A549 (cell line): ENCODE measurements around the gene ADCK2. TPM values are rescaled to one million over a fixed set of nuclear protein-coding genes. Genes with fewer than 3 reads are reported as not detected.

Source experiments
- ATAC-seq, 2 experiments: fragments of 200-7000 bp in 1 of 2; fragments of >200 bp in 1 of 2; cut with Nextera tagmentation in 1 of 2; cut with Tn5 transposase in 1 of 2; 3 replicates each; pipeline versions ENCODE4 v1.8.0 to v1.9.1; 2018 to 2020; ENCODE audit warnings: mild to moderate bottlenecking in 1 of 2, moderate library complexity in 1 of 2
- CTCF ChIA-PET: fragments of 300-600 bp; sonication (Branson Sonifier 250); formaldehyde crosslinking; extraction: SDS; loops from one replicate; lab custom pipeline; 2021; ENCODE audit warnings: antibody characterized with exemption, inconsistent platforms; lab: Yijun Ruan, JAX
- POLR2A ChIA-PET: fragments of 350-600 bp; formaldehyde crosslinking; extraction: SDS; loops from one replicate; lab custom pipeline; 2021; ENCODE audit warnings: antibody characterized with exemption, inconsistent platforms; lab: Yijun Ruan, JAX
- DNase-seq, 2 experiments: peaks; one replicate each; pipeline versions ENCODE4 v3.0.0 to v3.0.0-alpha.2; 2011 to 2016; ENCODE audit warnings: low read depth in 1 of 2, low spot score in 1 of 2
- FAIRE-seq: peaks from 2 replicates; lab custom pipeline; 2011; peaks lifted over from hg19 to GRCh38; lab: Jason Lieb, UNC
- H3K27ac ChIP-seq, 2 experiments: fragments of >200 bp; sonication (Bioruptor Twin); formaldehyde crosslinking; 3 replicates each; pipeline ENCODE4 v1.5.1; 2016 to 2017
- H3K4me1 ChIP-seq: fragments of >200 bp; sonication (Bioruptor Twin); formaldehyde crosslinking; 3 replicates; pipeline ENCODE4 v1.6.1; 2016
- H3K4me2 ChIP-seq: fragments of >200 bp; sonication (Bioruptor Twin); formaldehyde crosslinking; 3 replicates; pipeline ENCODE4 v1.6.1; 2016
- H3K4me3 ChIP-seq: fragments of >200 bp; sonication (Bioruptor Twin); formaldehyde crosslinking; 3 replicates; pipeline ENCODE4 v1.5.1; 2016
- H3K9me3 ChIP-seq: fragments of >200 bp; sonication (Bioruptor Twin); formaldehyde crosslinking; 3 replicates; pipeline ENCODE4 v1.6.1; 2016
- CEBPB ChIP-seq, 2 experiments: fragments of >200 bp in 1 of 2; sonication (Bioruptor Twin) in 1 of 2; formaldehyde crosslinking in 1 of 2; IDR thresholded peaks; 2 replicates each; pipeline ENCODE4 v1.6.1; 2012 to 2016
- EHMT2 ChIP-seq: fragments of 200-600 bp; sonication (generic); IDR thresholded peaks from 2 replicates; pipeline ENCODE4 v1.6.1; 2016; ENCODE audit warnings: antibody characterized with exemption, low read depth, mild to moderate bottlenecking, moderate library complexity
- FOSL2 ChIP-seq, 2 experiments: fragments of 450-650 bp in 1 of 2; fragments of >200 bp in 1 of 2; sonication (Bioruptor Twin) in 1 of 2; formaldehyde crosslinking; IDR thresholded peaks; 2 replicates each; pipeline versions ENCODE4 v1.5.0 to v1.6.1; 2016 to 2020; ENCODE audit warnings: mild to moderate bottlenecking in 1 of 2, moderate library complexity in 1 of 2
- HOXB13 ChIP-seq: fragments of 250-450 bp; sonication (Bioruptor Pico); IDR thresholded peaks from 2 replicates; pipeline ENCODE4 v1.5.0; 2020; ENCODE audit warnings: low read depth, mild to moderate bottlenecking, moderate library complexity
- HOXB5 ChIP-seq: fragments of 250-450 bp; sonication (Bioruptor Pico); IDR thresholded peaks from 2 replicates; pipeline ENCODE4 v1.5.0; 2020; ENCODE audit warnings: mild to moderate bottlenecking, moderate library complexity
- JUN ChIP-seq, 2 experiments: fragments of >200 bp; sonication (Bioruptor Twin); formaldehyde crosslinking; IDR thresholded peaks; 2 replicates in 1 of 2; 3 replicates in 1 of 2; pipeline ENCODE4 v1.6.1; 2016 to 2017
- MAZ ChIP-seq: fragments of 150-350 bp; IDR thresholded peaks from 2 replicates; pipeline ENCODE4 v1.6.1; 2014; ENCODE audit warnings: antibody characterized with exemption, low read depth, low read length, borderline replicate concordance
- MYC ChIP-seq: IDR thresholded peaks from 2 replicates; pipeline ENCODE4 v1.6.1; 2012; ENCODE audit warnings: mild to moderate bottlenecking, inconsistent platforms, low read length, improper control_type of control experiment, borderline replicate concordance
- NPAS2 ChIP-seq: fragments of 250-450 bp; sonication (Bioruptor Pico); IDR thresholded peaks from 2 replicates; pipeline ENCODE4 v1.8.0; 2022; ENCODE audit warnings: mild to moderate bottlenecking, moderate library complexity, borderline replicate concordance
- POLR2AphosphoS2 ChIP-seq: conservative IDR thresholded peaks from 2 replicates; pipeline ENCODE4 v1.6.1; 2012; ENCODE audit warnings: low read length, improper control_type of control experiment, inconsistent platforms
- RAD21 ChIP-seq, 2 experiments: fragments of >200 bp in 1 of 2; sonication (Bioruptor Twin) in 1 of 2; formaldehyde crosslinking in 1 of 2; IDR thresholded peaks in 1 of 2; conservative IDR thresholded peaks in 1 of 2; 2 replicates in 1 of 2; 3 replicates in 1 of 2; pipeline ENCODE4 v1.6.1; 2012 to 2018; ENCODE audit warnings: inconsistent platforms in 1 of 2
- RFX5 ChIP-seq: fragments of 450-650 bp; IDR thresholded peaks from 2 replicates; pipeline ENCODE4 v1.7.1; 2014; ENCODE audit warnings: antibody characterized with exemption, mild to moderate bottlenecking, moderate library complexity
- SREBF2 ChIP-seq: fragments of 450-650 bp; IDR thresholded peaks from 2 replicates; pipeline ENCODE4 v1.6.1; 2014; ENCODE audit warnings: mild to moderate bottlenecking, moderate library complexity
- TFCP2L1 ChIP-seq: fragments of 250-450 bp; sonication (Bioruptor Pico); IDR thresholded peaks from 2 replicates; pipeline ENCODE4 v1.5.0; 2021; ENCODE audit warnings: mild to moderate bottlenecking
- TP53 ChIP-seq: fragments of 250-450 bp; sonication (Bioruptor Pico); IDR thresholded peaks from 2 replicates; pipeline ENCODE4 v1.5.0; 2021; ENCODE audit warnings: mild to moderate bottlenecking, moderate library complexity
- ZC3H11A ChIP-seq: fragments of 450-650 bp; IDR thresholded peaks from 2 replicates; pipeline ENCODE4 v1.6.1; 2014; ENCODE audit warnings: antibody characterized with exemption, mild to moderate bottlenecking
- ZNF302 ChIP-seq: fragments of 250-450 bp; sonication (Bioruptor Pico); IDR thresholded peaks from 2 replicates; pipeline ENCODE4 v1.9.0; 2021; ENCODE audit warnings: inconsistent platforms, mild to moderate bottlenecking, moderate library complexity
- WGBS: methylation state at CpG from one replicate; pipeline ENCODE4 v1.1.6; 2017; ENCODE audit errors: missing lambda C conversion rate; 5-methylcytosine and 5-hydroxymethylcytosine counted together
- polyA plus RNA-seq, 4 experiments: library from polyadenylated mRNA; depleted of rRNA in 3 of 4; stranded (reverse); fragments of >200 nt; fragmentation: RNase III in 1 of 4; extraction: RNeasy Plus Mini Kit Qiagen cat#74134 plus additional on column Dnase treatment in 1 of 4; gene quantifications; 2 replicates in 3 of 4; 3 replicates in 1 of 4; pipeline ENCODE4 v1.2.3, GENCODE V29; 2011 to 2017
- TF ChIP-seq, protein P1 (sequence below): fragments of >200 bp; sonication (Bioruptor Twin); formaldehyde crosslinking; IDR thresholded peaks from 2 replicates; pipeline ENCODE4 v1.6.1; 2016
- TF ChIP-seq, protein P2 (sequence below): fragments of >200 bp; sonication (Bioruptor Twin); formaldehyde crosslinking; IDR thresholded peaks from 3 replicates; pipeline ENCODE4 v1.5.1; 2016
- TF ChIP-seq, protein P3 (sequence below): fragments of 250-450 bp; sonication (Bioruptor Pico); IDR thresholded peaks from 2 replicates; pipeline ENCODE4 v1.5.0; 2021; ENCODE audit warnings: mild to moderate bottlenecking, moderate library complexity, borderline replicate concordance
- TF ChIP-seq, protein P4 (sequence below): fragments of 450-650 bp; IDR thresholded peaks from 2 replicates; pipeline ENCODE4 v1.6.1; 2014; ENCODE audit warnings: antibody characterized with exemption

ADCK2 gene
- polyA plus RNA-seq, 2 of the 4 experiments (the other 2 are of a cell fraction): 13.1 to 13.9 TPM

DNA sequence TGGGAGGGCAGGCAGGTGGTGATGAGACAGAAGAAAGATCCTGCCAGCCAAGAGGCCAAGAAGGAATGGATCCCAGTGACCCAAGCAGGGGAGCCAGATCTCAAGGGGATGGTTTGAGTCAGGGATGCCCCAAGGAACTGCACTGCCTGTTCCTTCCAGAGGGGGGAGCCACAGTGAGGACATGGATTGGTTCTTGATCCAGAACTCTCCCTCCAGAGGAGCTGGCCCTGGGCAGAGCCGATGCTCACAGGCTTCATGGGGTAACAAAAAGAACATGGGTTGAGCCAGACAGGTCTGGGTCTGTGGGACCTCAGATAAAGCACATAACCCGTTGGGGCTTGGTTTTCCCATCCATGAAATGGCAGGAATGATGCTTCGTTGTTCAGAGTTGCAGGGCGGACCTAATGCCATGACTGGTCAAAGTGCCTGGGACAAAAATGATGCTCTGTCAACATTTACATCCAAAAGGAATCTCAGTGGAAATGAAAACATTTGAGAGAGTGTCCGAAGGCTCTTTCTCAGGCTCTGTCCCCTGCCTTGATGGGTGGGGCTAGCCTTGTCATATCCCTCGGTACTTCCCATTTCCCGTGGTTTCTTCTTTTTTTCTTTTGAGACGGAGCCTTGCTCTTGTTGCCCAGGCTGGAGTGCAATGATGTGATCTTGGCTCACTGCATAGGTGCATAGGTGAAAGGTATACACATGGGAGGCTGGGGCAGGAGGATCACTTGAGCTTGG is 27.4 kb upstream of the ADCK2 start:
- DNase-seq (peak in 1 of 2 experiments; percentile 31), FAIRE-seq (no peak), ATAC-seq (no peak)
- Histone ChIP-seq H3K9me3 (no peaks in the 10 kb centered on the region), H3K27ac (no peak overlapping the region), H3K4me3 (no peak overlapping the region), H3K4me1 (peaks cover 7% of the 10 kb centered on the region; the same call in 1 of the 3 replicates), H3K4me2 (no peak overlapping the region)
- CTCF ChIA-PET: interaction anchor here (1.9 to 14.5 kb wide), 5 partner anchors 8 to 170 kb away, joined by 4 to 493 read pairs (median 12); no protein-coding TSS in a partner anchor
- WGBS: 77% methylated on average over 8 of the region's 8 CpGs
- POLR2A ChIA-PET: no interaction called here
- TF ChIP-seq, protein P1, sequence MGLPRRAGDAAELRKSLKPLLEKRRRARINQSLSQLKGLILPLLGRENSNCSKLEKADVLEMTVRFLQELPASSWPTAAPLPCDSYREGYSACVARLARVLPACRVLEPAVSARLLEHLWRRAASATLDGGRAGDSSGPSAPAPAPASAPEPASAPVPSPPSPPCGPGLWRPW: no peak
- TF ChIP-seq, protein P2, sequence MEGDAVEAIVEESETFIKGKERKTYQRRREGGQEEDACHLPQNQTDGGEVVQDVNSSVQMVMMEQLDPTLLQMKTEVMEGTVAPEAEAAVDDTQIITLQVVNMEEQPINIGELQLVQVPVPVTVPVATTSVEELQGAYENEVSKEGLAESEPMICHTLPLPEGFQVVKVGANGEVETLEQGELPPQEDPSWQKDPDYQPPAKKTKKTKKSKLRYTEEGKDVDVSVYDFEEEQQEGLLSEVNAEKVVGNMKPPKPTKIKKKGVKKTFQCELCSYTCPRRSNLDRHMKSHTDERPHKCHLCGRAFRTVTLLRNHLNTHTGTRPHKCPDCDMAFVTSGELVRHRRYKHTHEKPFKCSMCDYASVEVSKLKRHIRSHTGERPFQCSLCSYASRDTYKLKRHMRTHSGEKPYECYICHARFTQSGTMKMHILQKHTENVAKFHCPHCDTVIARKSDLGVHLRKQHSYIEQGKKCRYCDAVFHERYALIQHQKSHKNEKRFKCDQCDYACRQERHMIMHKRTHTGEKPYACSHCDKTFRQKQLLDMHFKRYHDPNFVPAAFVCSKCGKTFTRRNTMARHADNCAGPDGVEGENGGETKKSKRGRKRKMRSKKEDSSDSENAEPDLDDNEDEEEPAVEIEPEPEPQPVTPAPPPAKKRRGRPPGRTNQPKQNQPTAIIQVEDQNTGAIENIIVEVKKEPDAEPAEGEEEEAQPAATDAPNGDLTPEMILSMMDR: 0 out of 3 replicates have a peak, but pooled peaks have one; percentile 12

DNA sequence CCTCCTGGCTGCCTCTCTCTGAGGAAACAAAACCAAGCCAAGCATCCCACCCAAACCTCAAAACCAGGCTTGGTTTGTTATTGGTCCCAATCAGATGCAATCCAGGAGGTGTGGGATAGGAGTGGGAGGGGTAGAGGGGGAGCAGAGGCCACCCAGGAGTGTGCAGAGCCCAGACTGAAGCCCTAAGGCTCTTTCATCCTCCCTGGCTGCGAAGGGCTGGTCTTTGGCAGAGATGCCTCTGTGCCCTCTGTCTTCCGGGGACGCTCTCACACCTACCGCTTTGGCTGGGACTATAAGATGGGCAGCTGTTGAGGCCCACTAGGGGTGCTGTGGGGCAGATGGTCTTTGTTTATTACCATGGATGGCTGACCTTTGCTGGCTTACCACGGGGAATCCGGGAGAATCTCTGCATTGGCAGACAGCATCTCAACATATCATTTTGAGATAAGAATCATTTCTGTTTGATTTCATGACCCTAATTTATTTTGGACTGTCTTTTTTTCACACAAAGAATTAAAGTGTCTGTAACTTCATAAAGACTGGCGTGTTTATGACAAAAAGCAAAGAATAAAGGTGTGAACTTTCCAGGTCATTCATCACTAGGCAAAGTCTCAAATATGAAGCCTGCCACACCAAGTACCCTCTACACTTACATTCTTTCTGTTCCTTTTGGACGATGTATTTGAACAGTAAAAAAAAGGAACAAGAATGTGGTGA is 25.7 kb upstream of the ADCK2 start:
- CTCF ChIA-PET: interaction anchor here (0.6 to 14.5 kb wide), 19 partner anchors 9 to 195 kb away, joined by 3 to 493 read pairs (median 4); partner anchors contain the start of gene MKRN1
- ATAC-seq (peak; percentile 97 to 99), DNase-seq (peak; percentile 74 to 97), FAIRE-seq (no peak)
- 0 out of 3 replicates have a peak overlapping the region, but pooled peaks have one; percentile 3 for H3K4me2 ChIP-seq
- WGBS: 21% methylated on average over 8 of the region's 8 CpGs
- H3K9me3 ChIP-seq: no peaks in the 10 kb centered on the region
- H3K27ac ChIP-seq: peak overlapping the region in 1 of 2 experiments; percentile 62; a peak in 2 of 6 replicates
- no peak overlapping the region for H3K4me3 ChIP-seq
- POLR2A ChIA-PET: interaction anchor here (1.0 kb wide), 1 partner anchor 368 kb away, joined by 3 read pairs; the partner anchor contains the start of gene MRPS33
- H3K4me1 ChIP-seq: peaks cover 11% of the 10 kb centered on the region; the same call in 1 of the 3 replicates
- no peak for TF ChIP-seq TP53
- no peak for TF ChIP-seq EHMT2
- TF ChIP-seq, protein P3, sequence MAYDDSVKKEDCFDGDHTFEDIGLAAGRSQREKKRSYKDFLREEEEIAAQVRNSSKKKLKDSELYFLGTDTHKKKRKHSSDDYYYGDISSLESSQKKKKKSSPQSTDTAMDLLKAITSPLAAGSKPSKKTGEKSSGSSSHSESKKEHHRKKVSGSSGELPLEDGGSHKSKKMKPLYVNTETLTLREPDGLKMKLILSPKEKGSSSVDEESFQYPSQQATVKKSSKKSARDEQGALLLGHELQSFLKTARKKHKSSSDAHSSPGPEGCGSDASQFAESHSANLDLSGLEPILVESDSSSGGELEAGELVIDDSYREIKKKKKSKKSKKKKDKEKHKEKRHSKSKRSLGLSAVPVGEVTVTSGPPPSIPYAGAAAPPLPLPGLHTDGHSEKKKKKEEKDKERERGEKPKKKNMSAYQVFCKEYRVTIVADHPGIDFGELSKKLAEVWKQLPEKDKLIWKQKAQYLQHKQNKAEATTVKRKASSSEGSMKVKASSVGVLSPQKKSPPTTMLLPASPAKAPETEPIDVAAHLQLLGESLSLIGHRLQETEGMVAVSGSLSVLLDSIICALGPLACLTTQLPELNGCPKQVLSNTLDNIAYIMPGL: no peak
- TF ChIP-seq MYC: no peak
- TF ChIP-seq RFX5: no peak
- TF ChIP-seq JUN (IDR thresholded peaks at IDR 0.05): no peak
- no peak for TF ChIP-seq FOSL2 (IDR thresholded peaks at IDR 0.05)
- TF ChIP-seq FOSL2 (CRISPR knock-in tag; IDR thresholded peaks at IDR 0.05): no peak
- TF ChIP-seq ZC3H11A: no peak
- TF ChIP-seq POLR2AphosphoS2: no peak
- no peak for TF ChIP-seq HOXB13 (CRISPR knock-in tag)
- TF ChIP-seq NPAS2 (CRISPR knock-in tag): no peak
- TF ChIP-seq, protein P4, sequence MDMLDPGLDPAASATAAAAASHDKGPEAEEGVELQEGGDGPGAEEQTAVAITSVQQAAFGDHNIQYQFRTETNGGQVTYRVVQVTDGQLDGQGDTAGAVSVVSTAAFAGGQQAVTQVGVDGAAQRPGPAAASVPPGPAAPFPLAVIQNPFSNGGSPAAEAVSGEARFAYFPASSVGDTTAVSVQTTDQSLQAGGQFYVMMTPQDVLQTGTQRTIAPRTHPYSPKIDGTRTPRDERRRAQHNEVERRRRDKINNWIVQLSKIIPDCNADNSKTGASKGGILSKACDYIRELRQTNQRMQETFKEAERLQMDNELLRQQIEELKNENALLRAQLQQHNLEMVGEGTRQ: no peak
- no peak for TF ChIP-seq SREBF2
- TF ChIP-seq HOXB5 (CRISPR knock-in tag): no peak
- no peak for TF ChIP-seq MAZ
- no peak for TF ChIP-seq ZNF302 (CRISPR knock-in tag)
- TF ChIP-seq, protein P2: peak; percentile 62
- peak; percentile 57 to 60; a peak in 4 of 5 replicates for TF ChIP-seq RAD21 (conservative IDR thresholded peaks at IDR 0.05 in 1 of 2, IDR thresholded peaks at IDR 0.05 in 1 of 2)
- TF ChIP-seq TFCP2L1 (CRISPR knock-in tag): no peak
- TF ChIP-seq CEBPB (IDR thresholded peaks at IDR 0.05): no peak
